ENCODE results near the gene NID1. TPM values are rescaled to one million over a fixed set of nuclear protein-coding genes. Genes with fewer than 3 reads are reported as not detected.

NID1 gene, protein sequence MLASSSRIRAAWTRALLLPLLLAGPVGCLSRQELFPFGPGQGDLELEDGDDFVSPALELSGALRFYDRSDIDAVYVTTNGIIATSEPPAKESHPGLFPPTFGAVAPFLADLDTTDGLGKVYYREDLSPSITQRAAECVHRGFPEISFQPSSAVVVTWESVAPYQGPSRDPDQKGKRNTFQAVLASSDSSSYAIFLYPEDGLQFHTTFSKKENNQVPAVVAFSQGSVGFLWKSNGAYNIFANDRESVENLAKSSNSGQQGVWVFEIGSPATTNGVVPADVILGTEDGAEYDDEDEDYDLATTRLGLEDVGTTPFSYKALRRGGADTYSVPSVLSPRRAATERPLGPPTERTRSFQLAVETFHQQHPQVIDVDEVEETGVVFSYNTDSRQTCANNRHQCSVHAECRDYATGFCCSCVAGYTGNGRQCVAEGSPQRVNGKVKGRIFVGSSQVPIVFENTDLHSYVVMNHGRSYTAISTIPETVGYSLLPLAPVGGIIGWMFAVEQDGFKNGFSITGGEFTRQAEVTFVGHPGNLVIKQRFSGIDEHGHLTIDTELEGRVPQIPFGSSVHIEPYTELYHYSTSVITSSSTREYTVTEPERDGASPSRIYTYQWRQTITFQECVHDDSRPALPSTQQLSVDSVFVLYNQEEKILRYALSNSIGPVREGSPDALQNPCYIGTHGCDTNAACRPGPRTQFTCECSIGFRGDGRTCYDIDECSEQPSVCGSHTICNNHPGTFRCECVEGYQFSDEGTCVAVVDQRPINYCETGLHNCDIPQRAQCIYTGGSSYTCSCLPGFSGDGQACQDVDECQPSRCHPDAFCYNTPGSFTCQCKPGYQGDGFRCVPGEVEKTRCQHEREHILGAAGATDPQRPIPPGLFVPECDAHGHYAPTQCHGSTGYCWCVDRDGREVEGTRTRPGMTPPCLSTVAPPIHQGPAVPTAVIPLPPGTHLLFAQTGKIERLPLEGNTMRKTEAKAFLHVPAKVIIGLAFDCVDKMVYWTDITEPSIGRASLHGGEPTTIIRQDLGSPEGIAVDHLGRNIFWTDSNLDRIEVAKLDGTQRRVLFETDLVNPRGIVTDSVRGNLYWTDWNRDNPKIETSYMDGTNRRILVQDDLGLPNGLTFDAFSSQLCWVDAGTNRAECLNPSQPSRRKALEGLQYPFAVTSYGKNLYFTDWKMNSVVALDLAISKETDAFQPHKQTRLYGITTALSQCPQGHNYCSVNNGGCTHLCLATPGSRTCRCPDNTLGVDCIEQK
- total RNA-seq = under 1 TPM in 1 of 2 experiments, not detected in 1; 0.05 TPM

DNA sequence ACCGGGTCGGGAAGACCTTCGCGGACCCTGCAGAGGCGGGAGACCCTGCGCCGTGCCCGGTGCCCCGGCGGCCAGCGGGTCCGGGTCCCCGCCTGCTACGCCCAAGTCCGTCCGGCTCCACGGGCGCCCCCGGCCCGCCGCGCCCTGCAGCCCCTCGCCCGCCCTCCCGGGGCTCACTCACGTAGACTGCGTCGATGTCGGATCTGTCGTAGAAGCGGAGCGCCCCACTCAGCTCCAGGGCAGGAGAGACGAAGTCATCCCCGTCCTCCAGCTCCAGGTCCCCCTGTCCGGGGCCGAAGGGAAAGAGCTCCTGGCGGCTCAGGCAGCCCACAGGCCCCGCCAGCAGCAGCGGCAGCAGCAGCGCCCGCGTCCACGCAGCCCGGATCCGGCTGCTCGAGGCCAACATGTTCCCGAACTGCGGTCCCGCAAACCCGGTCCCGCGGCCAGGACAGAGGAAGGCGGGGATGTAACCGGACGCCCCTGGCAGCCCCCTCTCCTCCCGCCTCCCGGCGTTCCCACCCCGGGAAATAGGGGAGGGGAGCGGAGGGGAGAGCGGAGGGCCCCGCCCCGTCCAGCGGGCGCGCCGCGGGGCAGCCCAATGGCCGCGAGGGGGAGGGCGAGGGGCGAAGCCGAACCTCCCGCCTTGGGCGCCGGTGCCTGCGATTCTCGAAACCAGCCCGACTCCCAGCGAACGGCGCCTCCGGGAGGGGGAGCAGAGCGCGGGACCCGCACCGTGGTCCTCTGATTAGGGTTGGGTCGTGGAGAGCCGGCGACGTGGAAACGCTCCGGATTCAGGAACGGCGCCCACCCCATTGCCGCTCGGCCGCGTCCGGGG, at the start of gene NID1:
Gene NID1 (minus strand): TSS at position 417 of the 835 bp plus-strand sequence. CDS start 11 bp downstream, at position 406.
- Mint-ChIP-seq H3K4me3 (peak within 1 kb of the TSS; percentile 42), H3K9me3 (ENCODE audit: insufficient read depth) (no peaks in the 10 kb centered on the region), H3K4me1 (ENCODE audit: low read depth) (peaks cover 24% of the 10 kb centered on the region), H3K27me3 (ENCODE audit: low read depth) (peaks cover 46% of the 10 kb centered on the region), H3K27ac (no peak within 1 kb of the TSS), H3K36me3 (ENCODE audit: low read depth) (no peaks in the 10 kb centered on the region)
- CTCF ChIA-PET = interaction anchor here (1.4 to 4.1 kb wide), 2 partner anchors 59 to 93 kb away, joined by 3 to 22 read pairs; no protein-coding TSS in a partner anchor
- ATAC-seq (peak; percentile 58), DNase-seq (peak; percentile 23)
- POLR2A ChIA-PET = no interaction called here

DNA sequence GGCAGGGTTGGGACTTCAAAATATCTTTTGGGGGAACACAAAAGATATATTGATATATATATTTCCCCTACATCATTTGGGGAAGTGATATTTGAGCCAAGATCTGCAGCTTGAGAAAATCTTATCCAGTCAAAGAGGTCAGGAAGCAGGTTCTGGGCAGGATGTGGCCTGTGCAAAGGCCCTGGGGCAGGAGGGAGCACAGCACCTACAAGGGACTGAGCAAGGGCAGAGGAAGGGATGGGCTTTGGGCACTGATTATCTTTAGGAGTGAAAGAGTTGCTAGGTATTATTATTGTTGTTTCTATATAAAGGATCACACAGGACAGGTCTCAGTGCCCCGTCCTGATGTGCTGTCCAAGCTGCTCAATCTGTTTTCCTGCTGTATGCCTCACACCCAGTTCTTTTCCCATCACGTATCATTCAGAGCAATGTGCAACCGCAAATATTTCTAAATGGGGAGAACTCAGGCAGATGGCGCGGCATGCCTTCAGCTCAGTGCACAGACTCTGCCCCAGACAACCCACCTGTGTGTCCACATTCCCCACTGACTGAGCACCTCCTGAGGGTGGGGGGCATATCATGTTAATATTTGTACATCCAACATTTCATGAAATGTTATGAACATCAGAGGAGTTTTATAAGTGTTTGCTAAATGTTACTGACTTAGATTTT, 49.3 kb upstream of the NID1 start:
- Mint-ChIP-seq H3K27me3 (ENCODE audit: low read depth) (peaks cover 10% of the 10 kb centered on the region), H3K36me3 (ENCODE audit: low read depth) (no peaks in the 10 kb centered on the region), H3K4me3 (no peak overlapping the region), H3K27ac (no peak overlapping the region), H3K4me1 (ENCODE audit: low read depth) (no peaks in the 10 kb centered on the region), H3K9me3 (ENCODE audit: insufficient read depth) (no peaks in the 10 kb centered on the region)
- no peak for ATAC-seq
- no peak for DNase-seq
- ChIA-PET POLR2A (no interaction called here), CTCF (no interaction called here)

DNA sequence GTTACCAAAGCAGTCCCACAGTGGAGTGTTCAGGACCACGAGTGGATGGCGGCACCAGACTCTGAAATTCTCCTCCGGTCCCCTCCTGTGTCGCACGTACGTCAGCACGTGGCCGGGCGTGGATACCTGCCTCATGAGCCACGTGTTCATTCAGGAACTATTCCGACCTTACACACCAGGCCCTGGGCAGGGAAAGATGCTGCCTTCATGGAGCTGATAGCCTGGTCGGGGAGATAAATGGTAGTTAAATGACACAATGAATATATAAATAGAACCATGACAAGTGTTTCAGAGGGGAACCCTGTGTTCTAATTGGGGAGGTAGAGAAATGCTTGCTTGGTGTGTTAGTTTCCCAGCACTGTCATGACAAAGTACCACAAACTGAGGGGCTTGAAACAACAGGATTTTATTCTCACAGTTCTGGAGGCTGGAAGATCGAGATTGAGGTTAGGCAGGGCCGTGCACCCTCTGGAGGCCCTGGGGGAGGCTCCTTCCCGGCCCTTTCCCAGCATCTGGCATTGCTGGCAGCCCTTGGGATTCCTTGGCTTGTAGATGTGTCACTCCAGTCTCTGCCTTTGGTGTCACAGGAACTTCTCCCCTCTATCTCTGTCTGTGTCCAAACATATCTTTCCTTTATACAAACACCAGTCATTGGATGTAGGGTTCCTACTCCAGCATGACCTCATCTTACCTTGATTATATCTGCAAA, 48.6 kb upstream of the NID1 start:
- ATAC-seq (no peak), DNase-seq (no peak)
- no peak overlapping the region for H3K4me3 Mint-ChIP-seq
- no peak overlapping the region for H3K27ac Mint-ChIP-seq
- POLR2A ChIA-PET = interaction anchor here (0.7 kb wide), 1 partner anchor 603 kb away, joined by 3 read pairs; no protein-coding TSS in a partner anchor
- CTCF ChIA-PET = no interaction called here
- no peaks in the 10 kb centered on the region for H3K4me1 Mint-ChIP-seq (ENCODE audit: low read depth)
- no peaks in the 10 kb centered on the region for H3K36me3 Mint-ChIP-seq (ENCODE audit: low read depth)
- H3K27me3 Mint-ChIP-seq (ENCODE audit: low read depth) = peaks cover 9% of the 10 kb centered on the region
- H3K9me3 Mint-ChIP-seq (ENCODE audit: insufficient read depth) = no peaks in the 10 kb centered on the region

DNA sequence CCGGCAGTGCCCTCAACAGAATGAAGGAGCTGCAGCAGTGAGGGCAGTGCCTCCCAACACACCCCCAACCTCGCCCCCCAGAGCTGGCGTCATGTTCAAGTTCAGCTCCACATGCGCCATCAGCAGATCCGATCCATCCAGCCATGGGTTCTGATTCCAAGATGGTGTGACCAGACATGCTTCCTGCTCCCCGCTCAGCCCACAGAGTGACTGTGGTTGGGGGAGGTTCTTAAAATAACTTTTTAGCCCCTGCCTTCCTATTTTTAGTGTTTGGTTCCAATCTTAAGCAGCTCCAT, 47.4 kb upstream of the NID1 start:
- H3K27me3 Mint-ChIP-seq (ENCODE audit: low read depth) = peaks cover 3% of the 10 kb centered on the region
- H3K4me3 Mint-ChIP-seq = no peak overlapping the region
- H3K27ac Mint-ChIP-seq = no peak overlapping the region
- CTCF ChIA-PET = interaction anchor here (0.6 to 2.4 kb wide), 2 partner anchors 339 to 378 kb away, joined by 3 to 7 read pairs; no protein-coding TSS in a partner anchor
- POLR2A ChIA-PET = no interaction called here
- no peaks in the 10 kb centered on the region for H3K4me1 Mint-ChIP-seq (ENCODE audit: low read depth)
- H3K36me3 Mint-ChIP-seq (ENCODE audit: low read depth) = no peaks in the 10 kb centered on the region
- DNase-seq (no peak), ATAC-seq (no peak)
- no peaks in the 10 kb centered on the region for H3K9me3 Mint-ChIP-seq (ENCODE audit: insufficient read depth)

DNA sequence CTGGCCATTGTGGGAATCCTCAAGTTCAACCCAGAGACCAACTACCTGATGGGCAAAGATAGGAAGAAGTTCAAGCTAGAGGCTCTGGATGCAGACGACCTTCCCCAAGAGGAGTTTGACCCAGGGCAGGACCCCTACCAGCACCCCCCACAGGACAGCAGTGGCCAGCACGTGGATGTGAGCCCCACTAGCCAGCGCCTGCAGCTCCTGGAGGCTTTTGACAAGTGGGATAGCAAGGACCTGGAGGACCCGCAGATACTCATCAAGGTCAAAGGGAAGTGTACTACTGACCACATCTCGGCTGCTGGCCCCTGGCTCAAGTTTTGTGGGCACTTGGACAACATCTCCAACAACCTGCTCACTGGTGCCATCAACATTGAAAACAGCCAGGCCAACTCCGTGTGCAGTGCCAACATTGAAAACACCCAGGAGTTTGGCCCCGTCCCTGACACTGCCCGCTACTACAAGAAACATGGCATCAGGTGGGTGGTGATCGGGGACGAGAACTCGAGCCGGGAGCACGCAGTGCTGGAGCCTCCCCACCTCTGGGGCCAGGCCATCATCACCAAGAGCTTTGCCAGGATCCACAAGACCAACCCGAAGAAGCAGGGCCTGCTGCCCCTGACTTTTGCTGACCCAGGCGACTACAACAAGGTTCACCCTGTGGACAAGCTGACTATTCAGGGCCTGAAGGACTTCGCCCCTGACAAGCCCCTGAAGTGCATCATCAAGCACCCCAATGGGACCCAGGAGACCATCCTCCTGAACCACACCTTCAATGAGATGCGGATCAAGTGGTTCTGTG, 46.8 kb upstream of the NID1 start:
- H3K27me3 Mint-ChIP-seq (ENCODE audit: low read depth) = peaks cover 3% of the 10 kb centered on the region
- ATAC-seq (no peak), DNase-seq (no peak)
- ChIA-PET CTCF (interaction anchor here (0.6 to 2.4 kb wide), 3 partner anchors 23 to 378 kb away, joined by 3 to 7 read pairs (median 3); no protein-coding TSS in a partner anchor), POLR2A (no interaction called here)
- no peaks in the 10 kb centered on the region for H3K9me3 Mint-ChIP-seq (ENCODE audit: insufficient read depth)
- peaks cover 5% of the 10 kb centered on the region for H3K4me1 Mint-ChIP-seq (ENCODE audit: low read depth)
- H3K36me3 Mint-ChIP-seq (ENCODE audit: low read depth) = no peaks in the 10 kb centered on the region
- H3K4me3 Mint-ChIP-seq = no peak overlapping the region
- no peak overlapping the region for H3K27ac Mint-ChIP-seq

DNA sequence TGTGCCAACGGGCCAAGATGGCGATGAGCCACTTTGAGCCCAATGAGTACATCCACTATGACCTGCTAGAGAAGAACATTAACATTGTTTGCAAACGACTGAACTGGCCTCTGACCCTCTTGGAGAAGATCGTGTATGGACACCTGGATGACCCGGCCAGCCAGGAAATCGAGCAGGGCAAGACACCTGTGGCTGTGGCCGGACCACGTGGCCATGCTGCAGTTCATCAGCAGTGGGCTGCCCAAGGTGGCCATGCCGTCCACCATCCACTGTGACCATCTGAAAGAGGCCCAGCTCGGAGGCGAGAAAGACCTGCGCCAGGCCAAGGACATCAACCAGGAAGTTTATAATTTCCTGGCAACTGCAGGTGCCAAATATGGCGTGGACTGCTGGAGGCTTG, 45.2 kb upstream of the NID1 start:
- Mint-ChIP-seq H3K27me3 (ENCODE audit: low read depth) (peaks cover 3% of the 10 kb centered on the region), H3K36me3 (ENCODE audit: low read depth) (no peaks in the 10 kb centered on the region), H3K27ac (no peak overlapping the region), H3K9me3 (ENCODE audit: insufficient read depth) (no peaks in the 10 kb centered on the region), H3K4me1 (ENCODE audit: low read depth) (peaks cover 6% of the 10 kb centered on the region), H3K4me3 (no peak overlapping the region)
- ATAC-seq = no peak
- no peak for DNase-seq
- ChIA-PET CTCF (interaction anchor here (2.4 kb wide), 1 partner anchor 341 kb away, joined by 7 read pairs; no protein-coding TSS in a partner anchor), POLR2A (no interaction called here)

DNA sequence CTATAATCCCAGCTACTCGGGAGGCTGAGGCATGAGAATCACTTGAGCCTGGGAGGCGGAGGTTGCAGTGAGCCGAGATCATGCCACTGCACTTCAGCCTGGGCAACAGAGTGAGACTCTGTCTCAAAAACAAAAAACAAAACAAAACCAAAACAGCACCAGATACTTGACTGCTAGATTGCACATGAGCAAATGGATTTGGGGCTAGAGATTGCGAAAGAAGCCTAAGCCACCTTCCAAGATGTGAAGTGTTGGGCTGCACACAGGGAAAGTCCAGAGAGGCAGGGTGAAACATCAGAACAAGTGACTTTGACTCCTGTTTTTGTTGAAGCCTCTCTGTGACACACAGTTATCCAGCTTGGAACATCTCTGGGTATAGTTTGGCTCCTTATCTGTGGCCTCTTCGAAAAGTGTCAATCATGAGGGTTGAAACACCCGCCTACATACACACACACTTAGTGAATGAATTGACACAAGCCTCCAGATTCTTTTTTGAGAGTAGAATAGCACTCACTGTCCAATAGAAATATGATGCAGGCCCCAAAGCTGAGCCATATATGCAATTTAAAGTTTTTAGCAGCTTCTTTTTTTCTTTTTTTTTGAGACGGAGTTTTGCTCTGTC, 43.2 kb upstream of the NID1 start:
- Mint-ChIP-seq H3K4me3 (no peak overlapping the region), H3K9me3 (ENCODE audit: insufficient read depth) (no peaks in the 10 kb centered on the region), H3K4me1 (ENCODE audit: low read depth) (peaks cover 8% of the 10 kb centered on the region), H3K27me3 (ENCODE audit: low read depth) (peaks cover 2% of the 10 kb centered on the region), H3K36me3 (ENCODE audit: low read depth) (no peaks in the 10 kb centered on the region), H3K27ac (no peak overlapping the region)
- DNase-seq (no peak), ATAC-seq (no peak)
- CTCF ChIA-PET = interaction anchor here (0.7 to 2.0 kb wide), 8 partner anchors 13 to 409 kb away, joined by 3 to 6 read pairs (median 4); no protein-coding TSS in a partner anchor
- POLR2A ChIA-PET = no interaction called here

DNA sequence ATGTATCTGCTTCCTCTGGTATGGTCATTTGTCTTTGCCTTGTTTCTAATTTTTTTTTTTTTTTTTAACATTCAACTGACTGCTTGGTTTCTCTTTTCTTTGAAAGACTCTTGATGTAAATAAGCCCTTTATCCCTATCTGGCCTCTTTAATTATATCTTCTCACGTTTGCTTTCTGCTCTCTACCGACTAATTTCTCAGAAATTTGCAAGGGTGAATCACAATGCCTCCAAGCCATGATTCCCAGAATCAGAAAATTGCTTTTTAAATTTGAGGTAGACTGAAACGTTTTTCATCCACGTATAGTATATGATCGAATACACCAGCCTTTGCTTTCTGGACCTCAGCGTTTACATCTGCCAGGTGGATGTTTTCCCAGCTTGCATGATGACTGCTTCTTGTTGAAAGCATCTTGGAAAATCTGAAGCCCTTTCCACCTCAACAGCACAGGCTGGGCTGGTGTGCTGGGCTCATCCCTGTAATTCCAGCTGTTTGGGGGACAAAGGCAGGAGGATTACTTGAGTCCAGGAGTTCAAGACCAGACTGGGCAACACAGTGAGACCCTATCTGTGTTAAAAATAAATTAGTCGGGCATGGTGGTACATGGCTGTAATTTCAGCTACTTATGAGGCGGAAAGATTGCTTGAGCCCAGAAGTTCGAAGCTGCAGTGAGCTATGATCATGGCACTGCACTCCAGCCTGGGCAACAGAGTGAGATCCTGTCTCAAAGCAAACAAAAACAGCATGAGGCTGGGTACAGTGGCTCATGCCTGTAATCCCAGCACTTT, 42.4 kb upstream of the NID1 start:
- CTCF ChIA-PET = interaction anchor here (0.7 to 2.0 kb wide), 4 partner anchors 36 to 381 kb away, joined by 3 to 6 read pairs (median 3); no protein-coding TSS in a partner anchor

More for the DNA sequence above, 42.4 kb upstream of the NID1 start:
- Mint-ChIP-seq H3K27me3 (ENCODE audit: low read depth) (peaks cover 2% of the 10 kb centered on the region), H3K4me1 (ENCODE audit: low read depth) (peaks cover 8% of the 10 kb centered on the region), H3K9me3 (ENCODE audit: insufficient read depth) (no peaks in the 10 kb centered on the region), H3K27ac (no peak overlapping the region), H3K4me3 (no peak overlapping the region), H3K36me3 (ENCODE audit: low read depth) (no peaks in the 10 kb centered on the region)
- ATAC-seq = no peak
- POLR2A ChIA-PET = no interaction called here
- DNase-seq = no peak

Data from activated CD8-positive, alpha-beta T cell treated with anti-CD3 and anti-CD28 coated beads, Interleukin-2, amount 10 ng/mL, durations not matched to agents 7 days and 5 days (primary cell).